Thoracic aorta (tissue), 2 donors: ENCODE measurements around the gene ANKRD65. TPM values are rescaled to one million over a fixed set of nuclear protein-coding genes. Genes with fewer than 3 reads are reported as not detected.

Source experiments
- ATAC-seq: fragments of 150-250 bp; one replicate; pipeline ENCODE4 v1.8.0; 2017; ENCODE audit warnings: low read depth; ENCODE audit not compliant: insufficient number of reproducible peaks, low FRiP score
- DNase-seq: peaks from one replicate; pipeline ENCODE4 v3.0.0-alpha.2; 2020; ENCODE audit warnings: low spot score
- H3K27ac ChIP-seq, 2 donors: fragments of 200-600 bp; sonication (generic); 1 replicate in 1 of 2; 2 replicates in 1 of 2; pipeline ENCODE4 v1.5.1; 2016; ENCODE audit warnings: mild to moderate bottlenecking in 2 of 2, moderate library complexity in 2 of 2
- H3K27me3 ChIP-seq: fragments of 200-600 bp; sonication (generic); replicated peaks from 2 replicates; pipeline ENCODE4 v1.6.0; 2016; ENCODE audit warnings: mild to moderate bottlenecking; ENCODE audit not compliant: insufficient read depth
- H3K36me3 ChIP-seq: fragments of 200-600 bp; sonication (generic); one replicate; pipeline ENCODE4 v1.5.1; 2016
- H3K4me1 ChIP-seq, 2 donors: fragments of 200-600 bp; sonication (generic); 1 replicate in 1 of 2; 2 replicates in 1 of 2; pipeline versions ENCODE4 v1.5.1 to v1.6.0; 2016; ENCODE audit warnings: low read depth in 2 of 2, mild to moderate bottlenecking in 1 of 2; ENCODE audit not compliant: control insufficient read depth in 1 of 2
- H3K4me3 ChIP-seq: fragments of 200-600 bp; sonication (generic); 2 replicates; pipeline ENCODE4 v1.5.1; 2016; ENCODE audit warnings: mild to moderate bottlenecking
- H3K9me3 ChIP-seq: fragments of 200-600 bp; sonication (generic); 2 replicates; pipeline ENCODE4 v1.5.1; 2016
- total RNA-seq, 2 donors: library from RNA; depleted of rRNA; stranded (reverse); fragments of >200 nt; gene quantifications; one replicate each; pipeline versions ENCODE4 v1.1.0 to v1.2.3, GENCODE V29; 2016
- TF ChIP-seq, protein P1 (sequence below): fragments of 200-600 bp; sonication (generic); IDR thresholded peaks from one replicate; pipeline ENCODE4 v1.5.1; 2019; ENCODE audit warnings: antibody characterized with exemption

ANKRD65 gene
- total RNA-seq, 2 donors from 2014 or later: 0.68 TPM; not detected in 1

DNA sequence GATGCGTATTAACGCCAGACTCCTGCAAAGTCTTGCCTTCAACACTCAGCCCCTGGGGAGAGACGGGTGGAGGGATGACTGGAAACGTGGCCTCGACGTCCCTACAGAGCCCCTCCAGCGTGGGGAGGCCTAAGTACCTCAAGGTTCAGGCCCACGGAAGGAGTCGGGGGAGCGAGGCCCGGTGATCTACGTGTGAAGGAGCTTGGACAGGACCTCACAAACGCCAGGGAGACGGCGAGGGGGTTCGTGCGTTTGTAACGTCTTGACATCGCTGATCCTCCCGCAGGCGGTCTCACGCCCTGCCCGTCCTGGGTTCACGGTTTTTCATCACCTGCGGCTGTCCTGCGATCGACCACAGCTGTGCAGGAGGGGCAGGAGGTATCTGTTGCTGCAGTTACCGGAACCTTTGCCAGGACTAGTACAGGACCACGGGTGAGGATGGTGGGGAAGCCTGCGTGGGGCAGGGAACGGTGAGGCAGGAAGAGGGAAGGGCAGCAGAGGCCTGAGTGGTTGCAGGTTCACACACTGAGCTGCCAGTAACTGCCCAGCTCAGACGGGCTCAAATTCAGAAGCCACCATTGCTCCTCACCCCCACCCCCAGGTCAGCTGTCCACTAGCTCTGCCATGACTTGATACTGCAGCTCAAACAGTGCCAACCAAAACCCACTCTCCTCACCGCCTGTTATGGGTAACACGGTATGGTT, 21.1 kb downstream of the ANKRD65 start:
- Histone ChIP-seq H3K9me3 (no peaks in the 10 kb centered on the region), H3K4me1 (peaks cover 20 to 36% of the 10 kb centered on the region in 2 donors), H3K4me3 (peak overlapping the region; percentile 94), H3K27ac (peak overlapping the region; percentile 86 to 87), H3K27me3 (no peaks in the 10 kb centered on the region), H3K36me3 (peaks cover 55% of the 10 kb centered on the region)
- TF ChIP-seq, protein P1, sequence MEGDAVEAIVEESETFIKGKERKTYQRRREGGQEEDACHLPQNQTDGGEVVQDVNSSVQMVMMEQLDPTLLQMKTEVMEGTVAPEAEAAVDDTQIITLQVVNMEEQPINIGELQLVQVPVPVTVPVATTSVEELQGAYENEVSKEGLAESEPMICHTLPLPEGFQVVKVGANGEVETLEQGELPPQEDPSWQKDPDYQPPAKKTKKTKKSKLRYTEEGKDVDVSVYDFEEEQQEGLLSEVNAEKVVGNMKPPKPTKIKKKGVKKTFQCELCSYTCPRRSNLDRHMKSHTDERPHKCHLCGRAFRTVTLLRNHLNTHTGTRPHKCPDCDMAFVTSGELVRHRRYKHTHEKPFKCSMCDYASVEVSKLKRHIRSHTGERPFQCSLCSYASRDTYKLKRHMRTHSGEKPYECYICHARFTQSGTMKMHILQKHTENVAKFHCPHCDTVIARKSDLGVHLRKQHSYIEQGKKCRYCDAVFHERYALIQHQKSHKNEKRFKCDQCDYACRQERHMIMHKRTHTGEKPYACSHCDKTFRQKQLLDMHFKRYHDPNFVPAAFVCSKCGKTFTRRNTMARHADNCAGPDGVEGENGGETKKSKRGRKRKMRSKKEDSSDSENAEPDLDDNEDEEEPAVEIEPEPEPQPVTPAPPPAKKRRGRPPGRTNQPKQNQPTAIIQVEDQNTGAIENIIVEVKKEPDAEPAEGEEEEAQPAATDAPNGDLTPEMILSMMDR: no peak
- ATAC-seq (no peak), DNase-seq (no peak)

DNA sequence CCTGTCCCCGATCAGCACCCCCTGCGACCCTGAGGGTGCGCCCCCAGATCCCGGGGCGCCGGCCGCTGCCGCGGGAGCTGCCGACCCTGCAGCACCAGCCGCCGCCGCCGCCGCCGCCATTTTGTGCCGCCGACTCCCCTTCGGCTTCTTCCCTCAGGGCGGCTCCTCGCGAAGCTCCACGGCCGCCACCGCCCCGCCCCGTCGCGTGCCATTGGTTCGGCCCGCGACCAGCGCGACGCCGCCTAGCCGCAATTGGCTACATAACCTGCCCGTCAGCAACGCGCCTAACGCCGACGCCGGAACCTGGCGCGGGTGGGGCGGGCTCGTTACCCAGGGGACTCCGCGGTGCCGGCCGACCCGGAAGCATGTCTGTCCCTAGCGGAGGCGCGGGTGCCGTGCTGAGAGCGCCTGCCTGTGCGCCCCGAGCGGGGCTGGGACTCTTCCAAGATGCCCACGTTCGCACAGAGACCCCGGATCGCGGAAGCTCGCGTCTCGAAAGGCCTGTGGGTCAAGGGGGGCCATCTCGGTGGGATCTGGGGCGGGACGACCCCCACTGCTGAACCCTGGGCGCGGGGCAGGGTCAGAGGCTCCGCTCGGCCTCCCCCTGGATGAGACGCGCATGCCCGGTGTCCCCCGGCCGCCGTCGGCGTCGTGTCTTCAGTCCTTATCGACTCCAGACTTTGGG, 21.7 kb downstream of the ANKRD65 start, which contains the start of gene CCNL2:
Gene CCNL2 (minus strand): TSS at position 149 of the 685 bp plus-strand sequence. CDS start 29 bp downstream, at position 120.
- Histone ChIP-seq H3K4me1 (peaks cover 20 to 35% of the 10 kb centered on the region in 2 donors), H3K4me3 (peak within 1 kb of the TSS; percentile 94), H3K36me3 (peaks cover 55% of the 10 kb centered on the region), H3K27me3 (no peaks in the 10 kb centered on the region), H3K9me3 (no peaks in the 10 kb centered on the region), H3K27ac (peak within 1 kb of the TSS; percentile 86 to 87)
- TF ChIP-seq, protein P1: peak; percentile 77
- ATAC-seq (peak; percentile 95), DNase-seq (peak; percentile 87)

DNA sequence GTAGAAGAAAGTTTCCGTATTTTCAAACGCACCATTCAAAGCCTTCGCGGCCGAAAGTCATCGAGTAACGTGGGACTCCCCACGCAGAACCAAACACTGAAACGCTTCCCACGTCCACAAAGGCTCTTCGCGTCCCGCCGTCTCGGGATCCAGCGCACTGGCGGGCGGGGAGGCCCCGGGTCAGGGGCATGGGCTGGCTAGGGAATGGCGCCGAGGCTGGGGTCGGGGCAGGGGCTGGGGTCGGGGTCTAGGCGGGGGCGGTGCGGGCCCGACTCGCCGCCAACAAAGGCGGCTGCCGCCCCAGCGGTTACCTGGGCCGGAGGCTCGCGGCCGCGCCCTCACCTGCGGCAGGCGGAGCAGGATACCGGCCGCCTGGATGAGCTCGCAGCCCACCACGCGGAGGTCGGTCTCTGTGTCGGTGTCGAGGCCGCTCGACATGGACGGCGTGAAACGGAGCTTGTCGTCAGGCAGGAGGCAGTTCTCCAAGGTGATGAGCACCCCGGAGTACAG, 22.3 kb downstream of the ANKRD65 start:
- TF ChIP-seq, protein P1: no peak
- Histone ChIP-seq H3K4me3 (peak overlapping the region; percentile 94), H3K4me1 (peaks cover 20 to 35% of the 10 kb centered on the region in 2 donors), H3K9me3 (no peaks in the 10 kb centered on the region), H3K36me3 (peaks cover 55% of the 10 kb centered on the region), H3K27ac (peak overlapping the region; percentile 83 to 86), H3K27me3 (no peaks in the 10 kb centered on the region)
- DNase-seq: no peak
- no peak for ATAC-seq

DNA sequence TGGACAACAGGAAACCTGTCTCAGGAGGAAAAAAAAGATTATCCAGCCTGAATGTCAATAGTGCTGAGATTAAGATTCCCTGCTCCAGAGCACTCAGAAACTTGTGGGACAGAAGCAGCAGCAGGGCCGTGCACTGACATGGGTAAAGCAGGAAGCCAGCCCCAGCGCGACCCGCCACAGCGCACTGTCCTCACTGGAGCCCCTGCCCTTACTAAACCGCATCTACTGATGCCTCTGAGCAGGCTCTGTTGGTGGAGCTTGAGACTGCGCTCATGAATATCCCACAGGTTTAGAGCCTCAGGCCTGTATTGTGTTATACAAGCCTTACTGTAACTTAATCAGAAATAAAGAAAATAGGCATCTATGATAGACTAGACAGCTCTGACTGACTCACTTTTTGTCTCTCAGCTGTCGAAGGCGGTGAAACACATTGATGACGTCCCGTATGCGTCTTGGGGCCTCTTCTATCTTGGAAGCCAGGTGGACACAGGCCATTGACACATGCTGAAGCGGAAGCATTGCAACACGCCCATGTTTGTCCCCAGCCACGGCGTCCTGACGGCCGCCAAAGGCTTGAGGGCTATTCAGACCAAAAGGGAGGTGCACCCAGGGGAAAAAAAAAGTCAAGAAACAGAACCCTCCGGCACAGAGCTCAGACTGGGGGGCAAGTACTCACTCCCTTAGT, 23.1 kb downstream of the ANKRD65 start:
- peaks cover 58% of the 10 kb centered on the region for H3K36me3 ChIP-seq
- TF ChIP-seq, protein P1: no peak
- no peaks in the 10 kb centered on the region for H3K27me3 ChIP-seq
- H3K4me1 ChIP-seq: peaks cover 20 to 35% of the 10 kb centered on the region in 2 donors
- ATAC-seq (no peak), DNase-seq (no peak)
- peak overlapping the region; percentile 94 for H3K4me3 ChIP-seq
- H3K27ac ChIP-seq: no peak overlapping the region
- H3K9me3 ChIP-seq: no peaks in the 10 kb centered on the region

DNA sequence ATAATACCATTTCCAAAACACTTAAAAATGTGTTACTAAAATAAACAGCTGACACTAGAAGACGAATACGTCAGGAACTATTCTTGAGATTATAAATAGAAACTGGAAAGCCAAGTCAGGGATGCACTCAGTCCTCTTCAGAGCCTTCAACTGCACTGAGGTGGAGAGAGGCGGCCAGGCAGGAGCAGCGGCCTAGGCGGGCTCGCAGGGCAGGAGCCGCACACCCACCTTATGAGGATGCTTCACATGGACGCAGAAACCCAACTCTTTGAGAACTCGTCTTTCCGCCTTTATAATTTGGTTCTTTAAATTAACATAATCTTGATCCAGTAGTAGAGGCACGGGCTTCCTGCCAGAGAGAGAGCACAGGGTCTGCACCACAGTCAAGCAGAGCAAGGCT, 25.9 kb downstream of the ANKRD65 start:
- H3K4me3 ChIP-seq: no peak overlapping the region
- no peak overlapping the region for H3K27ac ChIP-seq
- H3K4me1 ChIP-seq: peaks cover 12 to 22% of the 10 kb centered on the region in 2 donors
- TF ChIP-seq, protein P1: no peak
- H3K36me3 ChIP-seq: peaks cover 66% of the 10 kb centered on the region
- no peaks in the 10 kb centered on the region for H3K9me3 ChIP-seq
- DNase-seq (no peak), ATAC-seq (no peak)
- H3K27me3 ChIP-seq: no peaks in the 10 kb centered on the region
